Medulla oblongata (tissue), 1 donor: ENCODE results near the gene PRAC1.

Experiments used
- DNase-seq: peaks from one replicate; pipeline ENCODE4 v3.0.0-alpha.2; 2015; ENCODE audit errors: extremely low spot score

PRAC1 gene

GRCh38 chr17:48722201-48722907 is at the start of gene PRAC1:
TSS of gene PRAC1 (minus strand) at chr17:48722518. CDS start at chr17:48722392, 126 bp downstream.
- no peak for DNase-seq

- DNase-seq, result no peak
Observed at GRCh38 chr17:48770954-48771353, 48.6 kb upstream of the PRAC1 start.

- peak; percentile 45 for DNase-seq
Observed at GRCh38 chr17:48769009-48769675, 46.8 kb upstream of the PRAC1 start.

- no peak for DNase-seq
Observed at GRCh38 chr17:48767263-48767774, 45.0 kb upstream of the PRAC1 start.

- no peak for DNase-seq
Observed at GRCh38 chr17:48761114-48761513, 38.8 kb upstream of the PRAC1 start.

- DNase-seq, result no peak
Observed at GRCh38 chr17:48760411-48760810, 38.1 kb upstream of the PRAC1 start.

- no peak for DNase-seq
Observed at GRCh38 chr17:48759288-48759687, 37.0 kb upstream of the PRAC1 start.

GRCh38 chr17:48757524-48757961 is 35.2 kb upstream of the PRAC1 start:
- DNase-seq, result no peak

- DNase-seq, result peak; percentile 40
Observed at GRCh38 chr17:48756830-48757251, 34.5 kb upstream of the PRAC1 start.

- DNase-seq, result peak; percentile 21
Observed at GRCh38 chr17:48755356-48755755, 33.0 kb upstream of the PRAC1 start.

- no peak for DNase-seq
Observed at GRCh38 chr17:48754500-48755261, 32.4 kb upstream of the PRAC1 start.

GRCh38 chr17:48753794-48754499 is 31.6 kb upstream of the PRAC1 start:
- DNase-seq, result no peak

- no peak for DNase-seq
Observed at GRCh38 chr17:48752399-48753288, 30.3 kb upstream of the PRAC1 start.

- no peak for DNase-seq
Observed at GRCh38 chr17:48751733-48752398, 29.5 kb upstream of the PRAC1 start.

- no peak for DNase-seq
Observed at GRCh38 chr17:48751172-48751571, 28.9 kb upstream of the PRAC1 start.

- no peak for DNase-seq
Observed at GRCh38 chr17:48749621-48750553, 27.6 kb upstream of the PRAC1 start.

- DNase-seq, result no peak
Observed at GRCh38 chr17:48748718-48749566, 26.6 kb upstream of the PRAC1 start.
